Activated naive CD4-positive, alpha-beta T cell treated with anti-CD3 and anti-CD28 coated beads for 36 hours (primary cell): Measurements from ENCODE around the gene PIEZO2. TPM values are rescaled to one million over a fixed set of nuclear protein-coding genes. Genes with fewer than 3 reads are reported as not detected.
A peak's percentile ranks its signal among the peaks of the same experiment; 100 is the strongest.

Source experiments
- CTCF ChIA-PET: fragments of 350-600 bp; sonication (Branson Sonifier 250); formaldehyde crosslinking; loops from one replicate; lab custom pipeline; 2021; ENCODE audit warnings: antibody characterized with exemption; lab: Charles Lee
- DNase-seq: peaks from one replicate; pipeline ENCODE4 v3.0.0-alpha.2; 2020
- H3K27ac Mint-ChIP-seq: one replicate; pipeline ENCODE4 v1.8.0; 2021; ENCODE audit warnings: mild to moderate bottlenecking, mixed read lengths
- H3K27me3 Mint-ChIP-seq: one replicate; pipeline ENCODE4 v1.8.0; 2021; ENCODE audit warnings: low read depth, mixed read lengths
- H3K36me3 Mint-ChIP-seq: one replicate; pipeline ENCODE4 v1.8.0; 2021; ENCODE audit warnings: low read depth, mixed read lengths
- H3K4me1 Mint-ChIP-seq: one replicate; pipeline ENCODE4 v1.8.0; 2021; ENCODE audit warnings: low read depth, mixed read lengths
- H3K4me3 Mint-ChIP-seq: one replicate; pipeline ENCODE4 v1.8.0; 2021; ENCODE audit warnings: mild to moderate bottlenecking, moderate library complexity, mixed read lengths
- H3K9me3 Mint-ChIP-seq: one replicate; pipeline ENCODE4 v1.8.0; 2021; ENCODE audit warnings: mixed read lengths
- intact Hi-C: fragments of 100-400 bp; cut with micrococcal nuclease; formaldehyde crosslinking; loops from one replicate; pipeline ENCODE4 v1.15.1; 2023
- total RNA-seq, 2 experiments: library from RNA; stranded (reverse); gene quantifications; one replicate each; pipeline ENCODE4 v1.2.3, GENCODE V29; 2021

PIEZO2 gene
- total RNA-seq, 2 experiments from 2014 or later, result not detected

- peaks cover 9% of the 10 kb centered on the region for H3K27me3 Mint-ChIP-seq
- no peaks in the 10 kb centered on the region for H3K4me1 Mint-ChIP-seq
- H3K9me3 Mint-ChIP-seq, result no peaks in the 10 kb centered on the region
- CTCF ChIA-PET, result no interaction called here
- H3K27ac Mint-ChIP-seq, result no peak overlapping the region
- no peak overlapping the region for H3K4me3 Mint-ChIP-seq
- intact Hi-C loops, result no loop called here
- no peak for DNase-seq
- no peaks in the 10 kb centered on the region for H3K36me3 Mint-ChIP-seq
These were observed 103.2 kb downstream of the PIEZO2 start for GRCh38 chr18:11046140-11046539.

GRCh38 chr18:11043694-11044093 lies 105.7 kb downstream of the PIEZO2 start:
- Mint-ChIP-seq H3K36me3 (no peaks in the 10 kb centered on the region), H3K9me3 (no peaks in the 10 kb centered on the region)
- intact Hi-C loops, result no loop called here

GRCh38 chr18:11042247-11042646 lies 107.1 kb downstream of the PIEZO2 start:
- no peak overlapping the region for H3K4me3 Mint-ChIP-seq
- H3K9me3 Mint-ChIP-seq, result no peaks in the 10 kb centered on the region
- DNase-seq, result no peak
- peaks cover 16% of the 10 kb centered on the region for H3K27me3 Mint-ChIP-seq
- H3K4me1 Mint-ChIP-seq, result no peaks in the 10 kb centered on the region
- no peak overlapping the region for H3K27ac Mint-ChIP-seq
- intact Hi-C loops, result no loop called here
- H3K36me3 Mint-ChIP-seq, result no peaks in the 10 kb centered on the region
- CTCF ChIA-PET, result interaction anchor here (1.6 to 3.2 kb wide), 2 partner anchors 191 to 255 kb away, joined by 3 to 20 read pairs; no protein-coding TSS in a partner anchor

More at GRCh38 chr18:11043694-11044093, 105.7 kb downstream of the PIEZO2 start:
- H3K4me1 Mint-ChIP-seq, result no peaks in the 10 kb centered on the region
- no peak overlapping the region for H3K4me3 Mint-ChIP-seq
- peaks cover 16% of the 10 kb centered on the region for H3K27me3 Mint-ChIP-seq
- CTCF ChIA-PET, result no interaction called here
- no peak overlapping the region for H3K27ac Mint-ChIP-seq
- DNase-seq, result no peak

DNA sequence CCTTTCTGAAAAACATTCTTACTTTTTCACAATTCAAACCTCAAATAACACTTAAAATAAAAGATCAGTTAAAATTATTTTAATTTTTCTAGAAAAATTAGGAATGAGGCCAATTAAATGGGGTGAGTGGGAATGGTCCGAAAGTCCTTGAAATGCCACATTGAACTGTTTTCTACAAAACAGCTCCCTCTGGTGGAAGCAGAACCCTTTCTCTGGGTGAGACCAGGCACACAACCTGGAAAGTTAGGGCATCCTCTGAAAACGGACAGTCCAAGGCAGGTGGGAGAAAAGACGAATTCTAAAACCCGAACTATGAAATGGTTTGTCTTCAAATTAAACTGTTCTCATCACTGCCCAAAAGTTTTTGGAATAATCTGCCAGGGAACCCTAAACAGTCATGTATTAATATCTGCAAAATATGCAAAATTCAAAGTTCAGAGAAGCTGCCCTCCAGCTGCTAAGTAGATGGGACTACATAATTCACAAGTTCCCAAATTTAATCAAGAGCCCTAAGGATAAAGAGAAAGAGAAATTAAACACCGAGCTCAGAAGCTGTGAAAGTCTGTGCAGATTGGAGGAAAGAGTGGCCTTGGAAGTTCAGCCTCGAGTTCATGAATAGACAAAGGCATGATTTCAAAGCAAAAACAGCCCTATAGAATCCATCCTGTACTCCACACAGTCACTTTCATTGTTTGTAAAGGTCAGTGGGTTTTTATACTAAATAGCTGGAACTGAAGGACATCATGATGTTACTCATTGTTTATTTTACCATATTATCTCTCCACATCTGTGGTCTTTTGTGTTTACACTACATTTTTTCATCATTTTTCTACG lies 108.3 kb downstream of the PIEZO2 start:
- H3K4me3 Mint-ChIP-seq, result no peak overlapping the region
- H3K27me3 Mint-ChIP-seq, result peaks cover 16% of the 10 kb centered on the region
- H3K36me3 Mint-ChIP-seq, result no peaks in the 10 kb centered on the region
- no peaks in the 10 kb centered on the region for H3K4me1 Mint-ChIP-seq
- H3K27ac Mint-ChIP-seq, result no peak overlapping the region
- DNase-seq, result peak; percentile 30
- no peaks in the 10 kb centered on the region for H3K9me3 Mint-ChIP-seq
- intact Hi-C loops, result loop anchor here (1.0 to 2.0 kb wide), 4 partner anchors 190 to 1070 kb away; no protein-coding TSS in a partner anchor
- CTCF ChIA-PET, result interaction anchor here (0.9 to 3.2 kb wide), 3 partner anchors 189 to 254 kb away, joined by 3 to 20 read pairs (median 3); no protein-coding TSS in a partner anchor

DNA sequence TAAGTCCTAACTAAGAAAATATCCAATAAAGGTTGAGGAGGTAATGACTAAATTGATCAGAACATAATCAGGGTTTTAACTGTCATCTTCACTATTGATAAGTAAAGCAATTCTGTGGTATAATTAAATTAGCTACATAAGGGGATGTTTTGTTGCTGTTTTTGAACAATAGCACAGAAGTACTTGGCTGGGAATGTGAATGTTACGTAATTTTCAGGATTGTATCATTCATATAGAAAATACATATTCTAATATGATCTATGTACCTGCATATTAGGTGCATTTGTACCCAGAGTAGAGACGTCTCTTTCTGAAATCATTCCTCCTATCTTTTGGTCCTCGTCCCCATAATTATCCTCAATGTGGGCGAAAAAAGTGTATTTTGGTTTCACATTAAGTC lies 109.0 kb downstream of the PIEZO2 start:
- Mint-ChIP-seq H3K4me3 (no peak overlapping the region), H3K27me3 (peaks cover 16% of the 10 kb centered on the region), H3K4me1 (no peaks in the 10 kb centered on the region), H3K36me3 (no peaks in the 10 kb centered on the region), H3K9me3 (no peaks in the 10 kb centered on the region), H3K27ac (no peak overlapping the region)
- intact Hi-C loops, result loop anchor here (1.0 to 2.0 kb wide), 2 partner anchors 189 to 1070 kb away; no protein-coding TSS in a partner anchor
- DNase-seq, result no peak
- CTCF ChIA-PET, result interaction anchor here (0.9 to 3.2 kb wide), 3 partner anchors 137 to 194 kb away, joined by 3 to 20 read pairs (median 3); no protein-coding TSS in a partner anchor

DNA sequence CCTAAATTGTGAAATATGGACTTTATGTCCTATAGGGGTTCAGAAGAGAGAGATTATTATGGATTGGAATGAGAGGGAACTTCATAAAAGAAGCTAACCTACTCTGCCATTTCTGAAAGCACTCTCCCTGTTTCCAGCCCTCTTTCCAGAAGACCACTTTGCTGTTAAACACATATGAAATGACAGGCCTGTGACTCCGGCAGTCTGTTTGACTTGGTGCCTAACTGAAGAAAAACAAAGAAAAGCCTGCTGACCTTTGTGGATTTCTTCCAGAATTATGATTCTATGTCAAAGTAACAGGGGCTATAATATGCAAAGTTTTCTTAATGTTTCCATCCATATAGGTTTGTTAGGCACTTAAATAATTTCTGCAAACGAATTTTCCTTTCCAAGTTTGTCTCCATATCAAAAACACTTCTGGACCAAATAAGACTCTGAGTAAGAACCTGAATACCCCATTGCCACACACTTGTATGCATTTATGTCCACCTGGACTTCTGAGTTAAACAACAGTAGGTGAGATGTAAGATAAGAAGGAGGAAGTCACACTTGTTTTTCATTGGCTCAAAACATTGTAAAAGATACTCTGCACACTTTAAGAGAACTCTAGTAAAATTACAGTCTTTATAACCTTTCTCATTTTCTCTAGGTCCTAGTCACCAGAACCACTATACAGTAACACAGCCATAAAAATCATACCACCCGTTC lies 111.7 kb downstream of the PIEZO2 start:
- Mint-ChIP-seq H3K27me3 (peaks cover 16% of the 10 kb centered on the region), H3K4me3 (no peak overlapping the region), H3K27ac (no peak overlapping the region), H3K9me3 (no peaks in the 10 kb centered on the region), H3K36me3 (no peaks in the 10 kb centered on the region), H3K4me1 (no peaks in the 10 kb centered on the region)
- DNase-seq, result no peak
- CTCF ChIA-PET, result no interaction called here
- intact Hi-C loops, result no loop called here

- CTCF ChIA-PET, result no interaction called here
- DNase-seq, result no peak
- Mint-ChIP-seq H3K27ac (no peak overlapping the region), H3K4me3 (no peak overlapping the region), H3K9me3 (no peaks in the 10 kb centered on the region), H3K4me1 (no peaks in the 10 kb centered on the region), H3K27me3 (peaks cover 5% of the 10 kb centered on the region), H3K36me3 (no peaks in the 10 kb centered on the region)
- intact Hi-C loops, result no loop called here
These were observed 113.4 kb downstream of the PIEZO2 start for GRCh38 chr18:11035814-11036495.

- CTCF ChIA-PET, result no interaction called here
- H3K36me3 Mint-ChIP-seq, result no peaks in the 10 kb centered on the region
These were observed 114.0 kb downstream of the PIEZO2 start for GRCh38 chr18:11035376-11035775.

GRCh38 chr18:11034884-11035283 lies 114.5 kb downstream of the PIEZO2 start:
- no peak for DNase-seq
- Mint-ChIP-seq H3K4me3 (no peak overlapping the region), H3K27ac (no peak overlapping the region), H3K36me3 (no peaks in the 10 kb centered on the region), H3K4me1 (no peaks in the 10 kb centered on the region), H3K27me3 (no peaks in the 10 kb centered on the region), H3K9me3 (no peaks in the 10 kb centered on the region)
- intact Hi-C loops, result no loop called here
- CTCF ChIA-PET, result interaction anchor here (1.1 kb wide), 1 partner anchor 183 kb away, joined by 3 read pairs; no protein-coding TSS in a partner anchor

More at GRCh38 chr18:11035376-11035775, 114.0 kb downstream of the PIEZO2 start:
- DNase-seq, result no peak
- no peaks in the 10 kb centered on the region for H3K4me1 Mint-ChIP-seq
- no peak overlapping the region for H3K27ac Mint-ChIP-seq
- peaks cover 1% of the 10 kb centered on the region for H3K27me3 Mint-ChIP-seq
- H3K4me3 Mint-ChIP-seq, result no peak overlapping the region
- H3K9me3 Mint-ChIP-seq, result no peaks in the 10 kb centered on the region
- intact Hi-C loops, result no loop called here

DNA sequence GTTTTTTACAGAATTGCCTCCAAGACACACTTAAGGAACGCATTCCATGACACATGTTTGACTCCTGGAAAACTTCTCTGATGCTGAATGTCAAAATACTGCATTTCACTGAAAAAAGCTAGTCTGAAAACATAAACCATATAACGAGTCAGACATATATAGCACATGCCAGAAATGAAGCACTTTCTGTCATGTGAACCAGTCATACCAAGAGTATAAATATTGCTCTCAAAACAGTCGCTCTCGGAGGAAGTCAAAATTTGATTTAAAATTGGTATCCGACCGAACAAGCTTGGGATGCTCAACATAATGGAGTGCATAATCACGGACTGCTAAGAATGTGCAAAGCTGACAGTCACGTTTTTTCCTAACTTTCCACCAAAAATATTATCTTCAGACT lies 115.9 kb downstream of the PIEZO2 start:
- H3K4me3 Mint-ChIP-seq, result no peak overlapping the region
- no peaks in the 10 kb centered on the region for H3K27me3 Mint-ChIP-seq
- intact Hi-C loops, result no loop called here

DNA sequence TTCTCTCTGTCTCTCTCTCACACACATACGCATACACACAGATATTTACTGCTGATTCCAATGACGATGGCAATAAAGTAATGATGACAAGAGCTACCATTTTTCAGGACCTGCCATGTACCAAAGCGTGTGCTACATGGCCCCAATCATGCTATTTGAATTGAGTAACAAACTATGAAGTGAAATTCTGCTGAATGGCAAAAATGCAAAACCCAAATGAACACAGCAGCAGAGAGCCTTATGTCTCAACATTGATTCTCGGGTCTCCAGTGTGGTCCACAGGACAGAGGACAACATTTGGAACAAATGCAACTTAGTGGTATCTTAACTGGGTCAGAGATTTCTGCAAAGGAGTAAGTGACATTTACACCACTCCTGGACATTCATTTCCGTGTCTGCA lies 117.4 kb downstream of the PIEZO2 start:
- CTCF ChIA-PET, result no interaction called here
- intact Hi-C loops, result no loop called here

More for the DNA sequence above, 115.9 kb downstream of the PIEZO2 start:
- CTCF ChIA-PET, result interaction anchor here (1.1 kb wide), 1 partner anchor 247 kb away, joined by 3 read pairs; no protein-coding TSS in a partner anchor
- Mint-ChIP-seq H3K27ac (no peak overlapping the region), H3K9me3 (no peaks in the 10 kb centered on the region), H3K36me3 (no peaks in the 10 kb centered on the region), H3K4me1 (no peaks in the 10 kb centered on the region)
- DNase-seq, result no peak

GRCh38 chr18:11029021-11029420 lies 120.3 kb downstream of the PIEZO2 start:
- H3K27ac Mint-ChIP-seq, result no peak overlapping the region
- intact Hi-C loops, result no loop called here
- CTCF ChIA-PET, result no interaction called here

More for the DNA sequence above, 117.4 kb downstream of the PIEZO2 start:
- H3K9me3 Mint-ChIP-seq, result no peaks in the 10 kb centered on the region
- no peaks in the 10 kb centered on the region for H3K4me1 Mint-ChIP-seq
- H3K4me3 Mint-ChIP-seq, result no peak overlapping the region
- H3K27ac Mint-ChIP-seq, result no peak overlapping the region
- no peaks in the 10 kb centered on the region for H3K27me3 Mint-ChIP-seq
- H3K36me3 Mint-ChIP-seq, result no peaks in the 10 kb centered on the region
- no peak for DNase-seq

More at GRCh38 chr18:11029021-11029420, 120.3 kb downstream of the PIEZO2 start:
- H3K9me3 Mint-ChIP-seq, result no peaks in the 10 kb centered on the region
- no peak overlapping the region for H3K4me3 Mint-ChIP-seq
- H3K4me1 Mint-ChIP-seq, result no peaks in the 10 kb centered on the region
- H3K27me3 Mint-ChIP-seq, result no peaks in the 10 kb centered on the region
- no peak for DNase-seq
- no peaks in the 10 kb centered on the region for H3K36me3 Mint-ChIP-seq
